ENCODE results near the gene RHEBL1. TPM values are rescaled to one million over a fixed set of nuclear protein-coding genes. Genes with fewer than 3 reads are reported as not detected.

RHEBL1 gene
- total RNA-seq, 2 donors from 2014 or later: not detected

DNA sequence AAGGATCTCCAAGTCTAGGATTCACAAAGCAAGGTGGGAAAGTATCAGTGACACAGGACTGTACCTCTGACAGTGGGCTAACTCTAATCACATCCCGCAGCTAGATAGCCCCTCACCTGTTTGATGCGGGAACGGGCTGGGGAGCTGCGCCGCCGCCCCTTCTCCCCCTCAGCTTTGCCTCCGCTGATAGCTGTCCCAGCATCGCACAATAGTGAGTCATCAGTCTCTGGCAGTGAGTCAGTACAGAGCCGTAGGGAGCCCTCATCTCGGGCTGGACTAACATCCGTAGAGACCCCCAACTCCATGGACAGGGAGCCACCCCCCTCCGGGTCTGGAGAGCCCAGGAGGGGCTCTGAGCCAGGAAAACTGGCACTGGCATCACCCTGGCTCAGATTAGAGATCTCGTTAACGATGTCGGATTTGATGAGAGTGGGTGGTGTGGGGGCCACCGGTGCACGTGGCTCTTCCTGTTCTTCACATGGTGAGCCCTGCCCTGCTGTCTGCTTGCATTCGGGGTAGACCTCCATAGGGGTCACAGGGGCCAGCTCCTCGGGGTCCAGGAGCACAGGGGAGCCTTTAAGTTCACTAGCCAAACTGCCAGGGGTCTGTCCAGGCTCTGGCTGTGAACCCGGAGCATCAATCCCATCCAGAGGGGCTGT lies 20.1 kb downstream of the RHEBL1 start:
- no peaks in the 10 kb centered on the region for H3K27me3 ChIP-seq
- H3K36me3 ChIP-seq (replicated peaks in 1 of 2; ENCODE audit: insufficient read depth in 1 of 2, low read depth in 2 of 2): peaks cover 9 to 75% of the 10 kb centered on the region in 2 donors
- H3K4me3 ChIP-seq: no peak overlapping the region
- 87 to 91% methylated on average over 18 to 20 of the region's 20 CpGs for WGBS, 2 donors
- H3K9me3 ChIP-seq: no peaks in the 10 kb centered on the region
- TF ChIP-seq POLR2A (IDR thresholded peaks at IDR 0.05) (no peak), CTCF (IDR thresholded peaks at IDR 0.05) (no peak)
- no peak overlapping the region for H3K27ac ChIP-seq
- ATAC-seq (no peak), DNase-seq (no peak)
- H3K4me1 ChIP-seq: peaks cover 11% of the 10 kb centered on the region
- intact Hi-C loops (cut with DNase I): no loop called here

GRCh38 chr12:49048953-49049352 lies 20.8 kb downstream of the RHEBL1 start:
- no peak for ATAC-seq
- WGBS, 2 donors: 89 to 95% methylated on average over 10 of the region's 10 CpGs
- Histone ChIP-seq H3K36me3 (replicated peaks in 1 of 2; ENCODE audit: insufficient read depth in 1 of 2, low read depth in 2 of 2) (peaks cover 14 to 79% of the 10 kb centered on the region in 2 donors), H3K27ac (no peak overlapping the region), H3K9me3 (no peaks in the 10 kb centered on the region), H3K27me3 (no peaks in the 10 kb centered on the region), H3K4me3 (no peak overlapping the region), H3K4me1 (peaks cover 3% of the 10 kb centered on the region)
- intact Hi-C loops (cut with DNase I): no loop called here
- TF ChIP-seq CTCF (IDR thresholded peaks at IDR 0.05): no peak
- TF ChIP-seq POLR2A (IDR thresholded peaks at IDR 0.05): no peak
- DNase-seq: no peak

DNA sequence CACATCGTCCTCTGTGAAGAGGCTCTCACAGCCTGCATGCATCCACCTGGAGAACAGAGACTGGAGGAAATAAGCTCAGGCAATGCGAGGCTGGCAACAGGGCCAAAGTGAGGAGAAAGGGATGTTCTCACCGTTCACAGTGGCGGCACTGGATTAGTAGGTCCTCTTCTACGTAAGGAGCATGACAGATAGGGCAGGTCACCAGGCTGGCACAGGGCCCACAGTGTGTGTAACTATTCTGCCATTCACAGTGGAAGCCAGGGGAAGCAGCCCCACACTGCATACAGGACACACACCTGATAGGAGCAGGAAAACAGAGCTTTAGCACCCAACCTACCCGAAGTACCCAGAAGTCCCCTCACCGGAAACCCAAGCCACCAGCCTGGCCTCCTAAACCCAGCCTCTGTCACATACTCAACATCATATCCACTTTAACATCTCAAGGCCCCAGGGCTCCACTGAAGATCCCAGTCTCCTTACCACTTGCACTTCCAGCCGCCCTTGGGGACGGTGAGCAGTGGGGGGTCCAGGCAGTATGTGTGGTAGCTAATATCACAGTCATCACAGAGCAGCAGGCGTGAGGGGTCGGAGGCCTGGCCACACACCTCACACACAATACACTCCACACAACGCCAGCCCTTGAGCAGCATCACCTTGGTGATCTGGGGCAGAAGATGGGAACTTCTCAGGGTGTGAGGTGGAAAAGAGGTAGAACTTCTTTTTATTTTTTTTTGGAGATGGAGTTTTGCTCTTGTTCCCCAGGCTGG lies 23.5 kb downstream of the RHEBL1 start:
- no peak overlapping the region for H3K27ac ChIP-seq
- no peak for DNase-seq
- no peaks in the 10 kb centered on the region for H3K27me3 ChIP-seq
- no peak for ATAC-seq
- H3K36me3 ChIP-seq (replicated peaks in 1 of 2; ENCODE audit: insufficient read depth in 1 of 2, low read depth in 2 of 2): peaks cover 28 to 83% of the 10 kb centered on the region in 2 donors
- 91 to 94% methylated on average over 9 to 12 of the region's 12 CpGs for WGBS, 2 donors
- no peaks in the 10 kb centered on the region for H3K9me3 ChIP-seq
- no peak overlapping the region for H3K4me3 ChIP-seq
- TF ChIP-seq POLR2A (IDR thresholded peaks at IDR 0.05): no peak
- no peak for TF ChIP-seq CTCF (IDR thresholded peaks at IDR 0.05)
- no peaks in the 10 kb centered on the region for H3K4me1 ChIP-seq
- intact Hi-C loops (cut with DNase I): no loop called here

DNA sequence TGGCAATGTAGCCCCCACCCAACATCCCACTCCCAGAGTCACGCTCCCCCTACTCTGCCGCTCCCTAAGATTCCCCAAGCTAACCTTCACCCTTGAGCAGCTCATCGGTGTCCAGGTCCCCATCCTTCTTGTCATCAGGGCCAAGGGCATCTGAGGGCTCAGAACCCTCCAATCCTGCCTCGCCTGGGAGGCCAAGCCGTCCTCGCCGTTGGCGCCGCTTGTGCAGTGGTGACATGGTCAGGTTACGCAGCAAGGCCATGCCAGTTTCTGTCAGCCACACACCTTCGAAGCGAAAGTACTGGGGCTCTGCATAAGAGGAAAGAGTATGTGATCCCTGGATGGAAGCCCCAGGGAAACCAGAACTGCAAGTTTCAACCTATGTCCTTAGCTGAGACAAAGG lies 25.1 kb downstream of the RHEBL1 start:
- H3K36me3 ChIP-seq (replicated peaks in 1 of 2; ENCODE audit: insufficient read depth in 1 of 2, low read depth in 2 of 2): peaks cover 35 to 80% of the 10 kb centered on the region in 2 donors
- H3K27ac ChIP-seq: no peak overlapping the region
- WGBS, 2 donors: 87 to 91% methylated on average over 11 to 12 of the region's 12 CpGs
- no peak for DNase-seq
- no peaks in the 10 kb centered on the region for H3K27me3 ChIP-seq
- no peaks in the 10 kb centered on the region for H3K4me1 ChIP-seq
- intact Hi-C loops (cut with DNase I): no loop called here
- no peak for ATAC-seq
- TF ChIP-seq CTCF (IDR thresholded peaks at IDR 0.05) (no peak), POLR2A (IDR thresholded peaks at IDR 0.05) (no peak)
- no peak overlapping the region for H3K4me3 ChIP-seq
- no peaks in the 10 kb centered on the region for H3K9me3 ChIP-seq

All from body of pancreas (tissue), 4 donors.